Calu3 (cell line): ENCODE data around the gene NCBP3. TPM values are rescaled to one million over a fixed set of nuclear protein-coding genes. Genes with fewer than 3 reads are reported as not detected.

Experiments
- BruUV-seq: library from RNA; stranded (reverse); fragments of 400-500 nt; replicated peaks from 2 replicates; lab custom pipeline; 2021; lab: Mats Ljungman, UMichigan
- CTCF ChIA-PET: fragments of 300-600 bp; sonication (Branson Sonifier 250); formaldehyde crosslinking; loops from one replicate; lab custom pipeline; 2022; ENCODE audit warnings: antibody characterized with exemption; lab: Charles Lee
- DNase-seq: peaks from one replicate; pipeline ENCODE4 v3.0.0; 2022
- H3K27ac Mint-ChIP-seq: one replicate; pipeline ENCODE4 v1.8.0; 2022; ENCODE audit warnings: mixed read lengths; ENCODE audit not compliant: unreplicated experiment
- H3K27me3 Mint-ChIP-seq: one replicate; pipeline ENCODE4 v1.8.0; 2022; ENCODE audit warnings: mixed read lengths; ENCODE audit not compliant: unreplicated experiment
- H3K36me3 Mint-ChIP-seq: one replicate; pipeline ENCODE4 v1.8.0; 2022; ENCODE audit warnings: mild to moderate bottlenecking, moderate library complexity, mixed read lengths; ENCODE audit not compliant: insufficient read depth, unreplicated experiment
- H3K4me1 Mint-ChIP-seq: one replicate; pipeline ENCODE4 v1.8.0; 2022; ENCODE audit warnings: mild to moderate bottlenecking, low read depth, mixed read lengths; ENCODE audit not compliant: unreplicated experiment
- H3K4me3 Mint-ChIP-seq: one replicate; pipeline ENCODE4 v1.8.0; 2022; ENCODE audit warnings: mild to moderate bottlenecking, low read depth, moderate library complexity, mixed read lengths; ENCODE audit not compliant: unreplicated experiment
- H3K9me3 Mint-ChIP-seq: one replicate; pipeline ENCODE4 v1.8.0; 2022; ENCODE audit warnings: low read depth, mixed read lengths; ENCODE audit not compliant: unreplicated experiment
- intact Hi-C: fragments of 100-400 bp; cut with micrococcal nuclease; formaldehyde crosslinking; loops from one replicate; pipeline ENCODE4 v1.10.0; 2022; ENCODE audit not compliant: unreplicated experiment
- total RNA-seq: library from RNA; stranded (reverse); gene quantifications from 2 replicates; pipeline ENCODE4 v1.2.3, GENCODE V29; 2022
- TF ChIP-seq, protein P1 (sequence below): fragments of 200-600 bp; IDR thresholded peaks from one replicate; pipeline ENCODE4 v1.8.0; 2022; ENCODE audit warnings: antibody characterized with exemption; ENCODE audit not compliant: unreplicated experiment

NCBP3 gene
- total RNA-seq, 1 experiment from 2014 or later = 25.4 TPM

- intact Hi-C loops = no loop called here
- BruUV-seq = no TSS peak
Observed at GRCh38 chr17:3803308-3803640, 42.8 kb downstream of the NCBP3 start.

GRCh38 chr17:3802461-3803307, 43.4 kb downstream of the NCBP3 start:
- TF ChIP-seq, protein P1, sequence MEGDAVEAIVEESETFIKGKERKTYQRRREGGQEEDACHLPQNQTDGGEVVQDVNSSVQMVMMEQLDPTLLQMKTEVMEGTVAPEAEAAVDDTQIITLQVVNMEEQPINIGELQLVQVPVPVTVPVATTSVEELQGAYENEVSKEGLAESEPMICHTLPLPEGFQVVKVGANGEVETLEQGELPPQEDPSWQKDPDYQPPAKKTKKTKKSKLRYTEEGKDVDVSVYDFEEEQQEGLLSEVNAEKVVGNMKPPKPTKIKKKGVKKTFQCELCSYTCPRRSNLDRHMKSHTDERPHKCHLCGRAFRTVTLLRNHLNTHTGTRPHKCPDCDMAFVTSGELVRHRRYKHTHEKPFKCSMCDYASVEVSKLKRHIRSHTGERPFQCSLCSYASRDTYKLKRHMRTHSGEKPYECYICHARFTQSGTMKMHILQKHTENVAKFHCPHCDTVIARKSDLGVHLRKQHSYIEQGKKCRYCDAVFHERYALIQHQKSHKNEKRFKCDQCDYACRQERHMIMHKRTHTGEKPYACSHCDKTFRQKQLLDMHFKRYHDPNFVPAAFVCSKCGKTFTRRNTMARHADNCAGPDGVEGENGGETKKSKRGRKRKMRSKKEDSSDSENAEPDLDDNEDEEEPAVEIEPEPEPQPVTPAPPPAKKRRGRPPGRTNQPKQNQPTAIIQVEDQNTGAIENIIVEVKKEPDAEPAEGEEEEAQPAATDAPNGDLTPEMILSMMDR = no peak
- no peaks in the 10 kb centered on the region for H3K9me3 Mint-ChIP-seq
- no peak overlapping the region for H3K27ac Mint-ChIP-seq
- no peak for DNase-seq
- H3K36me3 Mint-ChIP-seq = no peaks in the 10 kb centered on the region
- intact Hi-C loops = no loop called here
- BruUV-seq = no TSS peak
- H3K4me3 Mint-ChIP-seq = no peak overlapping the region
- H3K27me3 Mint-ChIP-seq = no peaks in the 10 kb centered on the region
- H3K4me1 Mint-ChIP-seq = no peaks in the 10 kb centered on the region
- CTCF ChIA-PET = no interaction called here

More at GRCh38 chr17:3803308-3803640, 42.8 kb downstream of the NCBP3 start:
- Mint-ChIP-seq H3K36me3 (peaks cover 2% of the 10 kb centered on the region), H3K9me3 (no peaks in the 10 kb centered on the region), H3K27ac (no peak overlapping the region), H3K27me3 (no peaks in the 10 kb centered on the region), H3K4me1 (no peaks in the 10 kb centered on the region), H3K4me3 (no peak overlapping the region)
- DNase-seq = no peak
- TF ChIP-seq, protein P1 = no peak
- CTCF ChIA-PET = no interaction called here

- H3K4me3 Mint-ChIP-seq = no peak overlapping the region
- no peak for DNase-seq
- CTCF ChIA-PET = no interaction called here
- H3K27ac Mint-ChIP-seq = no peak overlapping the region
- no peaks in the 10 kb centered on the region for H3K4me1 Mint-ChIP-seq
- BruUV-seq = no TSS peak
- H3K27me3 Mint-ChIP-seq = no peaks in the 10 kb centered on the region
- H3K9me3 Mint-ChIP-seq = no peaks in the 10 kb centered on the region
- TF ChIP-seq, protein P1 = no peak
- H3K36me3 Mint-ChIP-seq = no peaks in the 10 kb centered on the region
- intact Hi-C loops = no loop called here
Observed at GRCh38 chr17:3801792-3802191, 44.3 kb downstream of the NCBP3 start.

DNA sequence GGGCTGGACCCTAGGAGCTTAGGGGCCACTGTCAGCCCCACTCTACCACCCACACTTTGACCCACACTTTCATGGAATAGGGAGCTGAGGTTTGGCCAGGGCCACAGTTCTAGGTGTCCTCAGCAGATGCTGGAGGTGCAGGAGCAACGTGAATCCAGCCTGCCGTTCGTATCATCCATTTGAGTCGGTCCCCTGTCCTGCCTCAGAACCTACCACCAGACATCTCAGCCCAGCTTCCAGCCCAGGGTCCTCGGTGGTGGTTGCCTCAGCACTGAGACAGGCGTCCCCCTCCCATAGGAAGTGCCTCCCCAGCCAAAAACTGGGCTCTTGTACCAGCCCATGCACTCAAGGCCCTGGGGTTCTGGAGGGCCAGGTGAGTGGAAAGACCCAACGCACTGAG, 44.7 kb downstream of the NCBP3 start:
- no TSS peak for BruUV-seq
- H3K27ac Mint-ChIP-seq = no peak overlapping the region
- TF ChIP-seq, protein P1 = no peak
- no peaks in the 10 kb centered on the region for H3K27me3 Mint-ChIP-seq
- no peaks in the 10 kb centered on the region for H3K9me3 Mint-ChIP-seq
- no peaks in the 10 kb centered on the region for H3K4me1 Mint-ChIP-seq
- CTCF ChIA-PET = no interaction called here
- no peak for DNase-seq
- intact Hi-C loops = no loop called here
- no peaks in the 10 kb centered on the region for H3K36me3 Mint-ChIP-seq
- no peak overlapping the region for H3K4me3 Mint-ChIP-seq
